Spleen (tissue), 11 donors: ENCODE measurements around the gene FOLR3. TPM values are rescaled to one million over a fixed set of nuclear protein-coding genes. Genes with fewer than 3 reads are reported as not detected.

Source experiments
- DNase-seq: peaks from one replicate; pipeline ENCODE4 v3.0.0-alpha.2; 2020
- H3K27ac ChIP-seq, 8 donors: fragments of 200-600 bp; sonication (generic) in 7 of 8; 1 replicate in 4 of 8; 2 replicates in 4 of 8; pipeline versions ENCODE4 v1.5.0 to v1.8.0; 2016 to 2021; ENCODE audit warnings: inconsistent platforms in 4 of 8, mild to moderate bottlenecking in 4 of 8, moderate library complexity in 1 of 8
- H3K27me3 ChIP-seq, 7 donors: fragments of 200-600 bp; sonication (generic) in 6 of 7; replicated peaks in 1 of 7; 1 replicate in 4 of 7; 2 replicates in 3 of 7; pipeline versions ENCODE4 v1.5.0 to v1.8.0; 2016 to 2021; ENCODE audit warnings: inconsistent platforms in 3 of 7, mild to moderate bottlenecking in 1 of 7
- H3K36me3 ChIP-seq, 6 donors: fragments of 200-600 bp; sonication (generic) in 5 of 6; 1 replicate in 4 of 6; 2 replicates in 2 of 6; pipeline versions ENCODE4 v1.5.0 to v1.8.0; 2016 to 2021; ENCODE audit warnings: inconsistent platforms in 2 of 6
- H3K4me1 ChIP-seq, 6 donors: fragments of 200-600 bp; sonication (generic) in 5 of 6; 1 replicate in 3 of 6; 2 replicates in 3 of 6; pipeline versions ENCODE4 v1.5.0 to v1.8.0; 2016 to 2021; ENCODE audit warnings: inconsistent platforms in 3 of 6
- H3K4me3 ChIP-seq, 8 donors: fragments of 200-600 bp; sonication (generic) in 7 of 8; 1 replicate in 4 of 8; 2 replicates in 4 of 8; pipeline versions ENCODE4 v1.5.0 to v1.8.0; 2016 to 2021; ENCODE audit warnings: inconsistent platforms in 4 of 8, mild to moderate bottlenecking in 4 of 8, moderate library complexity in 2 of 8
- H3K9me3 ChIP-seq, 8 donors: fragments of 200-600 bp; sonication (generic) in 7 of 8; 1 replicate in 4 of 8; 2 replicates in 4 of 8; pipeline versions ENCODE4 v1.5.0 to v1.8.0; 2016 to 2021; ENCODE audit warnings: inconsistent platforms in 4 of 8
- POLR2A ChIP-seq, 3 donors: fragments of 450-650 bp; IDR thresholded peaks; one replicate each; pipeline ENCODE4 v1.5.1; 2017; ENCODE audit warnings: antibody characterized with exemption in 3 of 3, mild to moderate bottlenecking in 1 of 3
- POLR2AphosphoS5 ChIP-seq, 3 donors: sonication (generic); formaldehyde crosslinking; IDR thresholded peaks; one replicate each; pipeline ENCODE4 v1.5.1; 2017; ENCODE audit warnings: antibody characterized with exemption in 3 of 3
- WGBS, 5 donors: extraction: QIAGEN DNeasy Blood & Tissue Kit in 3 of 5; methylation state at CpG; one replicate each; pipeline versions ENCODE4 v1.1.5 to v1.1.7; 2013 to 2018; 5-methylcytosine and 5-hydroxymethylcytosine counted together
- intact Hi-C: fragments of 100-400 bp; cut with DNase I; formaldehyde crosslinking; loops from one replicate; pipeline ENCODE4 v1.15.0; 2023; ENCODE audit warnings: low total_unique reads
- polyA plus RNA-seq, 3 donors: library from polyadenylated mRNA; stranded (reverse); fragments of 200-250 nt; gene quantifications; one replicate each; pipeline ENCODE4 v1.2.1, GENCODE V29; 2013
- total RNA-seq, 7 donors: library from RNA; depleted of rRNA in 3 of 7; stranded (reverse); fragments of >200 nt in 3 of 7; fragmentation: NEBNext Ultra II Directional in 4 of 7; extraction: Animal tissue kit (Norgen Biotek cat#: 25700) in 4 of 7; gene quantifications; one replicate each; pipeline versions ENCODE4 v1.1.0 to v1.2.1, GENCODE V29; 2016 to 2021
- TF ChIP-seq, protein P1 (sequence below), 11 experiments: fragments of 200-600 bp in 7 of 11; fragments of 450-650 bp in 4 of 11; sonication (generic) in 4 of 11; IDR thresholded peaks in 8 of 11; conservative IDR thresholded peaks in 3 of 11; 1 replicate in 7 of 11; 2 replicates in 4 of 11; pipeline versions ENCODE4 v1.4.0 to v1.8.0; 2016 to 2021; ENCODE audit warnings: antibody characterized with exemption in 11 of 11, inconsistent platforms in 4 of 11, mild to moderate bottlenecking in 1 of 11
- donor health status: healthy with polysubstance abuse.
- donor health status: DM: no; HTN: no; CAD: no; lungs with moderate emphysema.
- donor health status: DM: no; HTN: no; CAD: no.
- donor health status: Bipolar disorder and iron deficiency.
- donor health status: healthy.
- donor health status: DM: no; HTN: no; CAD: no.
- donor health status: DM: yes; HTN: yes; CAD: no.

FOLR3 gene
- total and polyA plus RNA-seq, 10 donors, result 0.49 to 43.2 (median 11.9) TPM

- Histone ChIP-seq H3K4me1 (peaks cover 0 to 17% (median 0%) of the 10 kb centered on the region in 6 donors), H3K27me3 (no peaks in the 10 kb centered on the region), H3K36me3 (no peaks in the 10 kb centered on the region), H3K9me3 (peaks cover 0 to 19% (median 3%) of the 10 kb centered on the region in 8 donors), H3K27ac (no peak overlapping the region), H3K4me3 (no peak overlapping the region)
- no peak for TF ChIP-seq POLR2AphosphoS5 (IDR thresholded peaks at IDR 0.05)
- TF ChIP-seq POLR2A (IDR thresholded peaks at IDR 0.05), result no peak
- TF ChIP-seq, protein P1, sequence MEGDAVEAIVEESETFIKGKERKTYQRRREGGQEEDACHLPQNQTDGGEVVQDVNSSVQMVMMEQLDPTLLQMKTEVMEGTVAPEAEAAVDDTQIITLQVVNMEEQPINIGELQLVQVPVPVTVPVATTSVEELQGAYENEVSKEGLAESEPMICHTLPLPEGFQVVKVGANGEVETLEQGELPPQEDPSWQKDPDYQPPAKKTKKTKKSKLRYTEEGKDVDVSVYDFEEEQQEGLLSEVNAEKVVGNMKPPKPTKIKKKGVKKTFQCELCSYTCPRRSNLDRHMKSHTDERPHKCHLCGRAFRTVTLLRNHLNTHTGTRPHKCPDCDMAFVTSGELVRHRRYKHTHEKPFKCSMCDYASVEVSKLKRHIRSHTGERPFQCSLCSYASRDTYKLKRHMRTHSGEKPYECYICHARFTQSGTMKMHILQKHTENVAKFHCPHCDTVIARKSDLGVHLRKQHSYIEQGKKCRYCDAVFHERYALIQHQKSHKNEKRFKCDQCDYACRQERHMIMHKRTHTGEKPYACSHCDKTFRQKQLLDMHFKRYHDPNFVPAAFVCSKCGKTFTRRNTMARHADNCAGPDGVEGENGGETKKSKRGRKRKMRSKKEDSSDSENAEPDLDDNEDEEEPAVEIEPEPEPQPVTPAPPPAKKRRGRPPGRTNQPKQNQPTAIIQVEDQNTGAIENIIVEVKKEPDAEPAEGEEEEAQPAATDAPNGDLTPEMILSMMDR (IDR thresholded peaks at IDR 0.05 in 8 of 11, conservative IDR thresholded peaks at IDR 0.05 in 3 of 11), result no peak
- DNase-seq, result no peak
- intact Hi-C loops, result no loop called here
- WGBS, 5 donors, result 83 to 100% (median 89%) methylated on average over 1 of the region's 1 CpG
These were observed 12.9 kb upstream of the FOLR3 start for GRCh38 chr11:72122607-72123006.

- no peak for DNase-seq
- intact Hi-C loops, result no loop called here
- 54 to 68% (median 66%) methylated on average over 3 of the region's 3 CpGs for WGBS, 5 donors
- H3K4me1 ChIP-seq, result peaks cover 0 to 13% (median 0%) of the 10 kb centered on the region in 6 donors
- H3K9me3 ChIP-seq, result peaks cover 0 to 25% (median 8%) of the 10 kb centered on the region in 8 donors
- H3K36me3 ChIP-seq, result no peaks in the 10 kb centered on the region
- no peaks in the 10 kb centered on the region for H3K27me3 ChIP-seq
- TF ChIP-seq POLR2A (IDR thresholded peaks at IDR 0.05) (no peak), POLR2AphosphoS5 (IDR thresholded peaks at IDR 0.05) (no peak)
- TF ChIP-seq, protein P1 (IDR thresholded peaks at IDR 0.05 in 8 of 11, conservative IDR thresholded peaks at IDR 0.05 in 3 of 11), result no peak
- H3K27ac ChIP-seq, result peak overlapping the region in 1 of 8 donors; percentile 71
- H3K4me3 ChIP-seq, result no peak overlapping the region
These were observed 12.3 kb upstream of the FOLR3 start for GRCh38 chr11:72123117-72123653.

- peaks cover 0 to 7% (median 0%) of the 10 kb centered on the region in 6 donors for H3K4me1 ChIP-seq
- WGBS, 5 donors, result 90 to 97% (median 93%) methylated on average over 3 to 6 of the region's 6 CpGs
- H3K9me3 ChIP-seq, result peaks cover 0 to 32% (median 17%) of the 10 kb centered on the region in 8 donors
- no peak for DNase-seq
- intact Hi-C loops, result no loop called here
- H3K36me3 ChIP-seq, result no peaks in the 10 kb centered on the region
- no peak overlapping the region for H3K4me3 ChIP-seq
- no peak for TF ChIP-seq POLR2AphosphoS5 (IDR thresholded peaks at IDR 0.05)
- TF ChIP-seq POLR2A (IDR thresholded peaks at IDR 0.05), result no peak
- TF ChIP-seq, protein P1 (IDR thresholded peaks at IDR 0.05 in 8 of 11, conservative IDR thresholded peaks at IDR 0.05 in 3 of 11), result no peak
- H3K27ac ChIP-seq, result peak overlapping the region in 3 of 8 donors; percentile 50 to 71 (median 64)
- no peaks in the 10 kb centered on the region for H3K27me3 ChIP-seq
These were observed 11.5 kb upstream of the FOLR3 start for GRCh38 chr11:72124046-72124445.

DNA sequence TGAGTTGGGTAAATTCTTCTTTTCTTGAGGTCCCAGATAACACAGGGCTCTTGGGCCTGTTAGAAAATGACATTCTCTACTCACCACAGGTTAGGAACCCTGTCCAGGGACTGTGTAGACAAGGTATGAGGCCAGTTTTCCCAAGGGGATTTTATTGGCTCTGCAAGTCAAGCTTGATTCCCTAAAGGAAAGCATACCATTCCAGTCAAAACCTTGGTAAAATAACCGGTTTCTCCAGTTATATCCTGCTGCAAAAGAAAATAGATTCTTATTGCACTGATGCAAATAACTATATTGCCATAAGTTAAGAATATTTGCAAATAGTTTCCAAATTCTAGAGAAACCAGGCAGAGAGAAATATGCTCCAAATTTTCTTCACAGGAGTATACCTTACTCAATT is 9.6 kb upstream of the FOLR3 start:
- H3K4me1 ChIP-seq, result no peaks in the 10 kb centered on the region
- 62 to 84% (median 66%) methylated on average over 1 of the region's 1 CpG for WGBS, 5 donors

More for the DNA sequence above, 9.6 kb upstream of the FOLR3 start:
- Histone ChIP-seq H3K27me3 (no peaks in the 10 kb centered on the region), H3K27ac (no peak overlapping the region), H3K9me3 (peaks cover 0 to 32% (median 17%) of the 10 kb centered on the region in 8 donors), H3K36me3 (no peaks in the 10 kb centered on the region), H3K4me3 (no peak overlapping the region)
- DNase-seq, result no peak
- intact Hi-C loops, result no loop called here
- TF ChIP-seq POLR2AphosphoS5 (IDR thresholded peaks at IDR 0.05), result no peak
- TF ChIP-seq, protein P1 (IDR thresholded peaks at IDR 0.05 in 8 of 11, conservative IDR thresholded peaks at IDR 0.05 in 3 of 11), result no peak
- no peak for TF ChIP-seq POLR2A (IDR thresholded peaks at IDR 0.05)
